K562 (cell line): Measurements from ENCODE around the gene RFT1. TPM values are rescaled to one million over a fixed set of nuclear protein-coding genes. Genes with fewer than 3 reads are reported as not detected.
A peak's percentile ranks its signal among the peaks of the same experiment; 100 is the strongest.

Source experiments
- ATAC-seq: fragments of 200-7000 bp; cut with Tn5 transposase; 3 replicates; pipeline ENCODE4 v1.9.1; 2020; ENCODE audit warnings: moderate library complexity
- BruUV-seq: library from RNA; stranded (reverse); fragments of 400-500 nt; replicated peaks from 2 replicates; lab custom pipeline; 2021; lab: Mats Ljungman, UMichigan
- CTCF ChIA-PET: fragments of 300-600 bp; formaldehyde crosslinking; extraction: SDS; loops from one replicate; lab custom pipeline; 2021; ENCODE audit warnings: low intra/inter-chr PET ratio; lab: Yijun Ruan, JAX
- POLR2A ChIA-PET: fragments of 300-600, 350-650 bp; sonication (Branson Sonifier 250); formaldehyde crosslinking; extraction: SDS; loops from one replicate; lab custom pipeline; 2021; ENCODE audit warnings: antibody characterized with exemption, inconsistent platforms; lab: Yijun Ruan, JAX
- DNase-seq, 4 experiments: peaks; one replicate each; pipeline versions ENCODE4 v3.0.0 to v3.0.0-alpha.2; 2011 to 2018; ENCODE audit warnings: low spot score in 3 of 4, mixed read lengths in 3 of 4; ENCODE audit errors: extremely low read depth in 1 of 4
- FAIRE-seq: peaks from 2 replicates; lab custom pipeline; 2011; peaks lifted over from hg19 to GRCh38; lab: Jason Lieb, UNC
- H2AFZ ChIP-seq: 2 replicates; pipeline ENCODE4 v1.6.0; 2011; ENCODE audit warnings: low read depth, low read length, control low read depth, inconsistent platforms
- H3K27ac ChIP-seq: fragments of 200-600 bp; 3 replicates; pipeline ENCODE4 v1.8.0; 2011; ENCODE audit warnings: low read depth, mild to moderate bottlenecking, control low read depth, inconsistent platforms, low read length, moderate library complexity, mixed read lengths; ENCODE audit errors: extremely low read depth
- H3K27me3 ChIP-seq, 2 experiments: fragments of 300-600 bp in 1 of 2; 2 replicates in 1 of 2; 3 replicates in 1 of 2; pipeline versions ENCODE4 v1.6.0 to v1.8.0; 2011; ENCODE audit warnings: inconsistent platforms in 2 of 2, low read length in 2 of 2, mild to moderate bottlenecking in 1 of 2, mixed read lengths in 1 of 2, moderate library complexity in 1 of 2; ENCODE audit not compliant: control insufficient read depth in 2 of 2, insufficient read depth in 2 of 2
- H3K36me3 ChIP-seq: fragments of 300-600 bp; 3 replicates; pipeline ENCODE4 v1.8.0; 2011; ENCODE audit warnings: mild to moderate bottlenecking, low read length, inconsistent platforms; ENCODE audit not compliant: control insufficient read depth, insufficient read depth
- H3K4me1 ChIP-seq, 2 experiments: fragments of 200-600 bp in 1 of 2; replicated peaks in 1 of 2; 2 replicates in 1 of 2; 3 replicates in 1 of 2; pipeline versions ENCODE4 v1.5.1 to v1.8.0; 2011; ENCODE audit warnings: inconsistent platforms in 2 of 2, low read length in 2 of 2, mild to moderate bottlenecking in 1 of 2, mixed read lengths in 1 of 2, moderate library complexity in 1 of 2; ENCODE audit not compliant: control insufficient read depth in 2 of 2, insufficient read depth in 2 of 2
- H3K4me2 ChIP-seq: 2 replicates; pipeline ENCODE4 v1.6.1; 2011; ENCODE audit warnings: low read length, control low read depth, inconsistent platforms, mixed read lengths; ENCODE audit not compliant: insufficient read depth
- H3K4me3 ChIP-seq: fragments of 200-600 bp; sonication (generic), shearing (Covaris generic); 2 replicates; pipeline ENCODE4 v1.5.1; 2016; ENCODE audit warnings: control low read depth, inconsistent platforms
- H3K79me2 ChIP-seq: fragments of 200-600 bp; 3 replicates; pipeline ENCODE4 v1.8.0; 2011; ENCODE audit warnings: low read length, inconsistent platforms; ENCODE audit not compliant: control insufficient read depth, insufficient read depth
- H3K9ac ChIP-seq, 2 experiments: 2 replicates each; pipeline versions ENCODE4 v1.6.0 to v1.6.1; 2011; ENCODE audit warnings: low read depth in 2 of 2, low read length in 2 of 2, control low read depth in 1 of 2, inconsistent platforms in 1 of 2, mild to moderate bottlenecking in 1 of 2, mixed read lengths in 1 of 2; ENCODE audit not compliant: insufficient read depth in 1 of 2
- H3K9me1 ChIP-seq: one replicate; pipeline ENCODE4 v1.6.0; 2011; ENCODE audit warnings: inconsistent platforms, mild to moderate bottlenecking, low read length, moderate library complexity; ENCODE audit not compliant: control insufficient read depth, insufficient read depth
- H3K9me3 ChIP-seq: replicated peaks from 2 replicates; pipeline ENCODE4 v1.5.1; 2011; ENCODE audit warnings: low read depth, low read length, inconsistent platforms; ENCODE audit not compliant: control insufficient read depth, insufficient read depth
- H4K20me1 ChIP-seq: replicated peaks from 2 replicates; pipeline ENCODE4 v1.6.1; 2011; ENCODE audit warnings: low read length, inconsistent platforms, mixed read lengths; ENCODE audit not compliant: control insufficient read depth, insufficient read depth
- HNRNPH1 ChIP-seq: fragments of 200-400 bp; formaldehyde crosslinking; optimal IDR thresholded peaks from 2 replicates; pipeline ENCODE3; 2017; ENCODE audit warnings: low read depth, mild to moderate bottlenecking, low read length, moderate library complexity
- RAD21 ChIP-seq, 2 experiments: fragments of 250-450 bp in 1 of 2; fragments of 450-650 bp in 1 of 2; sonication (Bioruptor Pico) in 1 of 2; formaldehyde crosslinking in 1 of 2; IDR thresholded peaks in 1 of 2; conservative IDR thresholded peaks in 1 of 2; 2 replicates each; pipeline versions ENCODE4 v1.4.0 to v1.8.0; 2020 to 2022; ENCODE audit warnings: mild to moderate bottlenecking in 2 of 2, moderate library complexity in 1 of 2
- SMC3 ChIP-seq: conservative IDR thresholded peaks from 2 replicates; pipeline ENCODE4 v1.6.1; 2011; ENCODE audit warnings: low read depth, low read length, improper control_type of control experiment; ENCODE audit not compliant: insufficient read depth
- ZNF23 ChIP-seq: fragments of 250-450 bp; sonication (Bioruptor Pico); IDR thresholded peaks from 2 replicates; pipeline ENCODE4 v1.4.0; 2020; ENCODE audit warnings: mild to moderate bottlenecking
- WGBS: fragments of 100-300 bp; shearing (Covaris generic); methylation state at CpG from one replicate; pipeline ENCODE4 v1.1.6; 2016; ENCODE audit warnings: low coverage, mixed read lengths; ENCODE audit not compliant: insufficient coverage; ENCODE audit errors: missing lambda C conversion rate; 5-methylcytosine and 5-hydroxymethylcytosine counted together
- in situ Hi-C: fragments of 300-500 bp; cut with MboI; formaldehyde crosslinking; loops from 4 replicates; pipeline ENCODE4 v1.15.0; 2018; ENCODE audit warnings: inconsistent platforms, mixed read lengths
- intact Hi-C: fragments of 100-400 bp; cut with micrococcal nuclease; formaldehyde crosslinking; loops from 2 replicates; pipeline ENCODE4 v1.14.2; 2022
- polyA plus RNA-seq, 8 experiments: library from polyadenylated mRNA; depleted of rRNA in 4 of 8; stranded (reverse) in 5 of 8; unstranded in 3 of 8; fragments of >200 nt; fragmentation: Nextera tagmentation in 2 of 8; fragmentation: Illumina TruSeq in 1 of 8; extraction: Ambion mirVana in 2 of 8; extraction: Trizol in 1 of 8; gene quantifications; 2 replicates each; pipeline versions ENCODE4 v1.2.1 to v1.2.3, GENCODE V29; 2011 to 2014; ENCODE audit warnings: inconsistent platforms in 1 of 8, missing spikeins in 1 of 8
- total RNA-seq, 7 experiments: library from RNA; depleted of rRNA in 6 of 7; stranded (reverse); fragments of >200 nt in 6 of 7; fragmentation: Illumina TruSeq in 2 of 7; extraction: Trizol in 2 of 7; gene quantifications; 2 replicates each; pipeline versions ENCODE4 v1.2.1 to v1.2.3, GENCODE V29; 2011 to 2021; ENCODE audit warnings: low replicate concordance in 1 of 7
- TF ChIP-seq, protein P1 (sequence below): fragments of 450-650 bp; IDR thresholded peaks from 2 replicates; pipeline ENCODE4 v1.6.1; 2018; ENCODE audit not compliant: partially characterized antibody
- TF ChIP-seq, protein P2 (sequence below), 3 experiments: IDR thresholded peaks in 2 of 3; conservative IDR thresholded peaks in 1 of 3; 2 replicates each; pipeline ENCODE4 v1.5.1; 2011 to 2012; ENCODE audit warnings: low read length in 3 of 3, mild to moderate bottlenecking in 3 of 3, control low read depth in 2 of 3, improper control_type of control experiment in 1 of 3, inconsistent platforms in 1 of 3, low read depth in 1 of 3, mixed read lengths in 1 of 3, moderate library complexity in 1 of 3; ENCODE audit not compliant: insufficient read depth in 2 of 3

RFT1 gene
- total and polyA plus RNA-seq, 9 of the 15 experiments (the other 6 are each of a cell fraction or from before 2014, with no cell fraction given): 4.4 to 23.8 (median 8.9) TPM

DNA sequence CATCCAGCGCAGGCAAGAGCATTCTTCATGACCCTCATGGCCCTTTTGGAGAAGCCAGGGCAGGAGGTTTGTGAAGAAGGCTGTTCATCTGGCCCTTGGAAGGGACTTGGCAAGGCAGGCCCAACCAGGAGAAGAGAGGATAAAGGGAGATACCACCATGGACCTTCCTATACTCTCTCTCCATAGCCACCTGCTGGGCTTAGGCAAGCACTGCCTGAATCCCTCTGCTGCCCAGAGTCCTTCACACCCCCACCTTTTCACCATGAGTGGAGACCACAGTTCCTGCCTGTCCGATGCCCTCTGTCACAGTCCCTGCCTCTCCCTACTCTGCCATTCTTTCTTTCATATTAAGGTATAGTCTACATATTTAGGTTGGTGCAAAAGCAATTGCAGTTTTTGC lies 73.8 kb downstream of the RFT1 start:
- no peaks in the 10 kb centered on the region for H3K9me3 ChIP-seq
- ChIA-PET POLR2A (no interaction called here), CTCF (no interaction called here)
- no peaks in the 10 kb centered on the region for H3K9me1 ChIP-seq
- H3K4me2 ChIP-seq: no peak overlapping the region
- H3K27ac ChIP-seq: no peak overlapping the region
- no peaks in the 10 kb centered on the region for H3K36me3 ChIP-seq
- no peak overlapping the region for H3K9ac ChIP-seq
- in situ Hi-C loops: no loop called here
- no peaks in the 10 kb centered on the region for H3K4me1 ChIP-seq
- FAIRE-seq: no peak
- intact Hi-C loops: no loop called here
- no peak overlapping the region for H2AFZ ChIP-seq
- no peaks in the 10 kb centered on the region for H3K27me3 ChIP-seq
- no TSS peak for BruUV-seq
- TF ChIP-seq ZNF23 (CRISPR knock-in tag): no peak
- TF ChIP-seq, protein P1, sequence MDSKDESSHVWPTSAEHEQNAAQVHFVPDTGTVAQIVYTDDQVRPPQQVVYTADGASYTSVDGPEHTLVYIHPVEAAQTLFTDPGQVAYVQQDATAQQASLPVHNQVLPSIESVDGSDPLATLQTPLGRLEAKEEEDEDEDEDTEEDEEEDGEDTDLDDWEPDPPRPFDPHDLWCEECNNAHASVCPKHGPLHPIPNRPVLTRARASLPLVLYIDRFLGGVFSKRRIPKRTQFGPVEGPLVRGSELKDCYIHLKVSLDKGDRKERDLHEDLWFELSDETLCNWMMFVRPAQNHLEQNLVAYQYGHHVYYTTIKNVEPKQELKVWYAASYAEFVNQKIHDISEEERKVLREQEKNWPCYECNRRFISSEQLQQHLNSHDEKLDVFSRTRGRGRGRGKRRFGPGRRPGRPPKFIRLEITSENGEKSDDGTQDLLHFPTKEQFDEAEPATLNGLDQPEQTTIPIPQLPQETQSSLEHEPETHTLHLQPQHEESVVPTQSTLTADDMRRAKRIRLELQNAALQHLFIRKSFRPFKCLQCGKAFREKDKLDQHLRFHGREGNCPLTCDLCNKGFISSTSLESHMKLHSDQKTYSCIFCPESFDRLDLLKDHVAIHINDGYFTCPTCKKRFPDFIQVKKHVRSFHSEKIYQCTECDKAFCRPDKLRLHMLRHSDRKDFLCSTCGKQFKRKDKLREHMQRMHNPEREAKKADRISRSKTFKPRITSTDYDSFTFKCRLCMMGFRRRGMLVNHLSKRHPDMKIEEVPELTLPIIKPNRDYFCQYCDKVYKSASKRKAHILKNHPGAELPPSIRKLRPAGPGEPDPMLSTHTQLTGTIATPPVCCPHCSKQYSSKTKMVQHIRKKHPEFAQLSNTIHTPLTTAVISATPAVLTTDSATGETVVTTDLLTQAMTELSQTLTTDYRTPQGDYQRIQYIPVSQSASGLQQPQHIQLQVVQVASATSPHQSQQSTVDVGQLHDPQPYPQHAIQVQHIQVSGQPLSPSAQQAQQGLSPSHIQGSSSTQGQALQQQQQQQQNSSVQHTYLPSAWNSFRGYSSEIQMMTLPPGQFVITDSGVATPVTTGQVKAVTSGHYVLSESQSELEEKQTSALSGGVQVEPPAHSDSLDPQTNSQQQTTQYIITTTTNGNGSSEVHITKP: peak; percentile 41
- 0 out of 4 replicates have a peak, but pooled peaks of 1 of the 2 experiments have one; percentile 13 for TF ChIP-seq RAD21 (CRISPR knock-in tag; conservative IDR thresholded peaks at IDR 0.05 in 1 of 2, IDR thresholded peaks at IDR 0.05 in 1 of 2)
- TF ChIP-seq, protein P2, sequence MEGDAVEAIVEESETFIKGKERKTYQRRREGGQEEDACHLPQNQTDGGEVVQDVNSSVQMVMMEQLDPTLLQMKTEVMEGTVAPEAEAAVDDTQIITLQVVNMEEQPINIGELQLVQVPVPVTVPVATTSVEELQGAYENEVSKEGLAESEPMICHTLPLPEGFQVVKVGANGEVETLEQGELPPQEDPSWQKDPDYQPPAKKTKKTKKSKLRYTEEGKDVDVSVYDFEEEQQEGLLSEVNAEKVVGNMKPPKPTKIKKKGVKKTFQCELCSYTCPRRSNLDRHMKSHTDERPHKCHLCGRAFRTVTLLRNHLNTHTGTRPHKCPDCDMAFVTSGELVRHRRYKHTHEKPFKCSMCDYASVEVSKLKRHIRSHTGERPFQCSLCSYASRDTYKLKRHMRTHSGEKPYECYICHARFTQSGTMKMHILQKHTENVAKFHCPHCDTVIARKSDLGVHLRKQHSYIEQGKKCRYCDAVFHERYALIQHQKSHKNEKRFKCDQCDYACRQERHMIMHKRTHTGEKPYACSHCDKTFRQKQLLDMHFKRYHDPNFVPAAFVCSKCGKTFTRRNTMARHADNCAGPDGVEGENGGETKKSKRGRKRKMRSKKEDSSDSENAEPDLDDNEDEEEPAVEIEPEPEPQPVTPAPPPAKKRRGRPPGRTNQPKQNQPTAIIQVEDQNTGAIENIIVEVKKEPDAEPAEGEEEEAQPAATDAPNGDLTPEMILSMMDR (IDR thresholded peaks at IDR 0.05 in 2 of 3, conservative IDR thresholded peaks at IDR 0.05 in 1 of 3; ENCODE audit: insufficient read depth in 2 of 3, low read depth in 1 of 3, low read length in 3 of 3): peak in 2 of 3 experiments; percentile 31 to 36; a peak in 3 of 6 replicates
- no peak for TF ChIP-seq HNRNPH1
- 0 out of 2 replicates have a peak, but pooled peaks have one; percentile 11 for TF ChIP-seq SMC3
- TF ChIP-seq, all 486 proteins: peak for 4
- H3K79me2 ChIP-seq: no peaks in the 10 kb centered on the region
- peak; percentile 95 for ATAC-seq
- peak; percentile 20 to 38 (median 31) for DNase-seq
- H4K20me1 ChIP-seq: no peaks in the 10 kb centered on the region
- 28% methylated on average over 2 of the region's 2 CpGs for WGBS
- no peak overlapping the region for H3K4me3 ChIP-seq
